Endothelial cell of umbilical vein (primary cell): ENCODE measurements around the gene MYO1G.

Experiments
- CTCF ChIP-seq, 2 donors: IDR thresholded peaks; 1 replicate in 1 of 2; 2 replicates in 1 of 2; pipeline ENCODE4 v1.5.1; 2011; ENCODE audit warnings: low read length in 2 of 2, mild to moderate bottlenecking in 2 of 2, moderate library complexity in 2 of 2, control low read depth in 1 of 2, inconsistent platforms in 1 of 2, low read depth in 1 of 2; ENCODE audit not compliant: insufficient read depth in 1 of 2; ENCODE audit errors: extremely low read depth in 1 of 2
- EZH2 ChIP-seq: IDR thresholded peaks from 2 replicates; pipeline ENCODE4 v1.6.1; 2012; ENCODE audit warnings: borderline replicate concordance, low read depth, mild to moderate bottlenecking, moderate library complexity, low read length, inconsistent platforms; ENCODE audit not compliant: severe bottlenecking
- POLR2A ChIP-seq: IDR thresholded peaks from 2 replicates; pipeline ENCODE4 v1.6.1; 2012; ENCODE audit warnings: low read depth, mild to moderate bottlenecking, control low read depth, low read length

GRCh38 chr7:44917465-44917864 is 61.4 kb downstream of the MYO1G start:
- TF ChIP-seq CTCF (IDR thresholded peaks at IDR 0.05; ENCODE audit: extremely low read depth in 1 of 2, insufficient read depth in 1 of 2, low read depth in 1 of 2, low read length in 2 of 2) (no peak), EZH2 (no peak), POLR2A (no peak)
